B cell (primary cell): ENCODE data around the gene PCSK6. TPM values are rescaled to one million over a fixed set of nuclear protein-coding genes. Genes with fewer than 3 reads are reported as not detected.

Experiments
- ATAC-seq: fragments of 200-7000 bp; cut with Tn5 transposase; one replicate; pipeline ENCODE4 v1.10.0; 2021; ENCODE audit warnings: low read depth, mild to moderate bottlenecking, moderate number of reproducible peaks, moderate library complexity
- CTCF ChIA-PET: fragments of 350-600 bp; sonication (Branson Sonifier 250); formaldehyde crosslinking; loops from one replicate; lab custom pipeline; 2021; ENCODE audit warnings: antibody characterized with exemption, inconsistent platforms; lab: Charles Lee
- POLR2A ChIA-PET: fragments of 350-600 bp; sonication (Branson Sonifier 250); formaldehyde crosslinking; loops from one replicate; lab custom pipeline; 2021; ENCODE audit warnings: antibody characterized with exemption; lab: Charles Lee
- DNase-seq: peaks from one replicate; pipeline ENCODE4 v3.0.0; 2013
- H2AFZ ChIP-seq: 2 replicates; pipeline ENCODE4 v1.6.1; 2012; ENCODE audit warnings: mild to moderate bottlenecking, low read depth, low read length; ENCODE audit not compliant: insufficient read depth, poor library complexity, severe bottlenecking
- H3K27ac ChIP-seq, 2 donors: 1 replicate in 1 of 2; 2 replicates in 1 of 2; pipeline ENCODE4 v1.5.1; 2012 to 2013; ENCODE audit warnings: low read length in 2 of 2, mild to moderate bottlenecking in 2 of 2, moderate library complexity in 1 of 2
- H3K27me3 ChIP-seq, 4 experiments: fragments of 200-600 bp in 1 of 4; sonication (generic) in 1 of 4; replicated peaks in 1 of 4; 1 replicate in 2 of 4; 2 replicates in 2 of 4; pipeline versions ENCODE4 v1.6.1 to v1.7.0; 2013 to 2016; ENCODE audit warnings: low read length in 3 of 4, mild to moderate bottlenecking in 2 of 4, mixed read lengths in 1 of 4, moderate library complexity in 1 of 4; ENCODE audit not compliant: insufficient read depth in 4 of 4, control insufficient read depth in 3 of 4; ENCODE audit errors: control extremely low read depth in 1 of 4
- H3K36me3 ChIP-seq, 2 experiments: replicated peaks in 1 of 2; 1 replicate in 1 of 2; 2 replicates in 1 of 2; pipeline versions ENCODE4 v1.6.1 to v1.7.1; 2013; ENCODE audit warnings: low read length in 1 of 2; ENCODE audit not compliant: insufficient read depth in 2 of 2, control insufficient read depth in 1 of 2; ENCODE audit errors: control extremely low read depth in 1 of 2, extremely low read depth in 1 of 2
- H3K4me1 ChIP-seq, 2 donors: fragments of 200-600 bp in 1 of 2; sonication (generic) in 1 of 2; 1 replicate in 1 of 2; 2 replicates in 1 of 2; pipeline versions ENCODE4 v1.5.1 to v1.6.1; 2013 to 2017; ENCODE audit warnings: low read length in 2 of 2; ENCODE audit not compliant: control insufficient read depth in 2 of 2, insufficient read depth in 2 of 2
- H3K4me2 ChIP-seq: replicated peaks from 2 replicates; pipeline ENCODE3; 2012; ENCODE audit warnings: mild to moderate bottlenecking, low read depth, low read length; ENCODE audit not compliant: poor library complexity, severe bottlenecking
- H3K4me3 ChIP-seq, 5 experiments: fragments of 200-600 bp in 1 of 5; sonication (generic) in 1 of 5; 1 replicate in 3 of 5; 2 replicates in 2 of 5; pipeline versions ENCODE4 v1.5.1 to v1.7.0; 2011 to 2016; ENCODE audit warnings: low read length in 4 of 5, mild to moderate bottlenecking in 4 of 5, low read depth in 2 of 5, control low read depth in 1 of 5, moderate library complexity in 1 of 5; ENCODE audit not compliant: insufficient read depth in 1 of 5; ENCODE audit errors: control extremely low read depth in 1 of 5, extremely low read depth in 1 of 5
- H3K79me2 ChIP-seq: fragments of 200-600 bp; sonication (generic); one replicate; pipeline ENCODE4 v1.6.0; 2016; ENCODE audit warnings: low read length; ENCODE audit not compliant: control insufficient read depth, insufficient read depth
- H3K9ac ChIP-seq: fragments of 200-600 bp; sonication (generic); 2 replicates; pipeline ENCODE4 v1.6.1; 2017; ENCODE audit warnings: mild to moderate bottlenecking, low read length, moderate library complexity
- H3K9me3 ChIP-seq, 3 donors: one replicate each; pipeline versions ENCODE4 v1.6.1 to v1.7.1; 2013; ENCODE audit warnings: low read length in 2 of 3; ENCODE audit not compliant: control insufficient read depth in 2 of 3, insufficient read depth in 1 of 3; ENCODE audit errors: control extremely low read depth in 1 of 3
- H4K20me1 ChIP-seq: 2 replicates; pipeline ENCODE4 v1.6.0; 2012; ENCODE audit warnings: mild to moderate bottlenecking, low read length; ENCODE audit not compliant: insufficient read depth, control insufficient read depth, poor library complexity, severe bottlenecking
- H3K27ac Mint-ChIP-seq: one replicate; pipeline ENCODE4 v1.8.0; 2021; ENCODE audit warnings: mixed read lengths
- H3K27me3 Mint-ChIP-seq: one replicate; pipeline ENCODE4 v1.8.0; 2021; ENCODE audit warnings: mixed read lengths
- H3K4me1 Mint-ChIP-seq: one replicate; pipeline ENCODE4 v1.8.0; 2021; ENCODE audit warnings: mixed read lengths
- H3K4me3 Mint-ChIP-seq: one replicate; pipeline ENCODE4 v1.8.0; 2021; ENCODE audit warnings: mixed read lengths
- H3K9me3 Mint-ChIP-seq: one replicate; pipeline ENCODE4 v1.8.0; 2022; ENCODE audit warnings: mixed read lengths; ENCODE audit not compliant: insufficient read depth
- EZH2 ChIP-seq: IDR thresholded peaks from 2 replicates; pipeline ENCODE4 v1.6.1; 2012; ENCODE audit warnings: borderline replicate concordance, low read depth, mild to moderate bottlenecking, moderate library complexity, low read length; ENCODE audit not compliant: insufficient read depth, poor library complexity, severe bottlenecking
- WGBS: methylation state at CpG from one replicate; pipeline ENCODE4 v1.1.5; 2013; ENCODE audit warnings: missing lambda C conversion rate; ENCODE audit not compliant: insufficient coverage; 5-methylcytosine and 5-hydroxymethylcytosine counted together
- intact Hi-C: fragments of 100-400 bp; cut with micrococcal nuclease; formaldehyde crosslinking; loops from one replicate; pipeline ENCODE4 v1.10.0; 2022
- polyA plus RNA-seq: library from polyadenylated mRNA; depleted of rRNA; stranded (reverse); fragments of >200 nt; gene quantifications from 2 replicates; pipeline ENCODE4 v1.2.3, GENCODE V29; 2012
- total RNA-seq, 2 donors: library from RNA; stranded (reverse); fragments of 120-200 nt in 1 of 2; gene quantifications; 1 replicate in 1 of 2; 2 replicates in 1 of 2; pipeline versions ENCODE4 v1.2.3 to v1.2.4, GENCODE V29; 2013 to 2022
- TF ChIP-seq, protein P1 (sequence below): fragments of 200-600 bp; IDR thresholded peaks from one replicate; pipeline ENCODE4 v1.8.0; 2022; ENCODE audit warnings: antibody characterized with exemption, mild to moderate bottlenecking

The PCSK6 gene
- total and polyA plus RNA-seq, 2 donors (not counting 1 experiment from before 2014, with no cell fraction given), result 0.66 to 1.6 TPM

DNA sequence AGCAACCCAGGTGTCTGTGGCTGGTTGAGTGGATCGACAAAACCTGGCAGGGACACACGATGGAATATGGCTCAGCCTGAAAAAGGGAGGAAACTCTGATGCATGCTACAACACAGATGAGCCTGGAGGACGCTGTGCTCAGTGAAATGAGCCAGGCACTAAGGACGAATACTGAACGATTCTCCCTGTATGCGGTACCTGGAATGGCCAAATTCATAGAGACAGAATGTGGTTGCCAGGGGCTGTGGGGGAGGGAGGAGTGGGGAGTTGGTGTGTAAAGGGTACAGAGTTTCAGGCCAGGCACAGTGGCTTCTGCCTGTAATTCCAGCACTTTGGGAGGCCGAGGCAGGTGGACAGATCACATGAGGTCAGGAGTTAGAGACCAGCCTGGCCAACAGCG is 35.1 kb downstream of the PCSK6 start:
- CTCF ChIA-PET, result no interaction called here
- TF ChIP-seq, protein P1, sequence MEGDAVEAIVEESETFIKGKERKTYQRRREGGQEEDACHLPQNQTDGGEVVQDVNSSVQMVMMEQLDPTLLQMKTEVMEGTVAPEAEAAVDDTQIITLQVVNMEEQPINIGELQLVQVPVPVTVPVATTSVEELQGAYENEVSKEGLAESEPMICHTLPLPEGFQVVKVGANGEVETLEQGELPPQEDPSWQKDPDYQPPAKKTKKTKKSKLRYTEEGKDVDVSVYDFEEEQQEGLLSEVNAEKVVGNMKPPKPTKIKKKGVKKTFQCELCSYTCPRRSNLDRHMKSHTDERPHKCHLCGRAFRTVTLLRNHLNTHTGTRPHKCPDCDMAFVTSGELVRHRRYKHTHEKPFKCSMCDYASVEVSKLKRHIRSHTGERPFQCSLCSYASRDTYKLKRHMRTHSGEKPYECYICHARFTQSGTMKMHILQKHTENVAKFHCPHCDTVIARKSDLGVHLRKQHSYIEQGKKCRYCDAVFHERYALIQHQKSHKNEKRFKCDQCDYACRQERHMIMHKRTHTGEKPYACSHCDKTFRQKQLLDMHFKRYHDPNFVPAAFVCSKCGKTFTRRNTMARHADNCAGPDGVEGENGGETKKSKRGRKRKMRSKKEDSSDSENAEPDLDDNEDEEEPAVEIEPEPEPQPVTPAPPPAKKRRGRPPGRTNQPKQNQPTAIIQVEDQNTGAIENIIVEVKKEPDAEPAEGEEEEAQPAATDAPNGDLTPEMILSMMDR, result no peak
- TF ChIP-seq EZH2, result no peak
- no peak overlapping the region for H3K4me3 Mint-ChIP-seq
- POLR2A ChIA-PET, result no interaction called here
- Histone ChIP-seq H2AFZ (no peak overlapping the region), H3K36me3 (no peaks in the 10 kb centered on the region), H3K4me2 (no peak overlapping the region), H4K20me1 (no peaks in the 10 kb centered on the region), H3K4me1 (peaks cover 6 to 9% of the 10 kb centered on the region in 2 donors), H3K27me3 (peaks cover 0 to 39% (median 3%) of the 10 kb centered on the region in 4 experiments), H3K9ac (no peak overlapping the region), H3K79me2 (no peaks in the 10 kb centered on the region), H3K4me3 (no peak overlapping the region), H3K27ac (no peak overlapping the region), H3K9me3 (peaks cover 0 to 3% (median 0%) of the 10 kb centered on the region in 3 donors)
- H3K4me1 Mint-ChIP-seq, result peaks cover 10% of the 10 kb centered on the region
- H3K9me3 Mint-ChIP-seq, result no peaks in the 10 kb centered on the region
- DNase-seq, result no peak
- peaks cover 34% of the 10 kb centered on the region for H3K27me3 Mint-ChIP-seq
- WGBS, result 96% methylated on average over 7 of the region's 8 CpGs
- ATAC-seq, result no peak
- H3K27ac Mint-ChIP-seq, result no peak overlapping the region
- intact Hi-C loops, result no loop called here

DNA sequence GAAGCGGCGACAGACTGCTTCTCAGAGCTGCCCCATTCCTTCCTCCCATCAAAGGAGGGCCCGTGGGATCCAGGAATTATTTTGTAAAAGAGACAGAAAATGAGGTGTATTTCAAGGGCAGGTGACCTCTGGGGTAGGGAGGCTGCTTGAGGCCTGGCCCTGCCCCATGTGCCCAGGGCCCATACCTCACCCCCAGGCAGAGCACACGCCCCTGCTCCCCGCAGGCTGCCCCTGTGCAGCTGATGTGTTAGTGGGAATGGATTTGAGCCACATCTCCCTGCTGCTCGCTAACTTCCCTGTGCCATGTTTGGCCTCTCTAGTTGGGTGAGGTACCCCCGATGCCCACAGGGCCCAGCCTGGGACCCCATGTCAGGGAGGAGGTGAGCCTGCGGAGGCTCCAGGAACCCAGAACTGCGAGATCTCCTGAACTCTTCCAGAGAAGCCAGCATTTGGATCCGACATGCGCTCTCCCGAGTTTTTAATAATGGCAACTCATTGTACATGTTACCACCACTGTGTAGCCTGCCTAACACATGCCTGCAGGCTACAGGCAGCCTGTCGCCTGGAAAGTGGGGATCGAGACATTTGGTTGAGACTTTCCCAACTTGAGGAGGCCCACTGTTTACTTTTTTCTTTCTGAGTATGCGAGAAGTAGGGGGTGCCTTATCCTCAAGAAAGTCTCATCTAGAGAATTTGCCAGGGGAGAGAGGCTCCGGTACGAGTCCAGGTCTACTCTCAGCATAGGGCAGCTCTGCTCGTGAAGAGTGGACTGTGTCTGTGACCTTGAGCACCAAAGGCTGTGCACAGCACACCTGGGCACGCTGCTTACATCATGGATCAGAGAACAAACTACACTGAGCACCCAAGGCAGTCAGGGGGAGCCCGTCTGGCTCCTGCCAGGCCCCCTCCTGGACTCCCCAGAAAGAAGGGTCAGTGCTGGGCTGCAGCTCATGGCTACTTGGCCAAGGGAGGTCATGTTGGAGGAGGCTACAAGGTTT is 36.1 kb downstream of the PCSK6 start:
- Histone ChIP-seq H4K20me1 (no peaks in the 10 kb centered on the region), H3K79me2 (no peaks in the 10 kb centered on the region), H3K27ac (no peak overlapping the region), H3K9ac (no peak overlapping the region), H3K9me3 (peaks cover 0 to 3% (median 0%) of the 10 kb centered on the region in 3 donors), H3K4me1 (peaks cover 6 to 9% of the 10 kb centered on the region in 2 donors), H2AFZ (no peak overlapping the region), H3K4me3 (no peak overlapping the region), H3K27me3 (peaks cover 0 to 39% (median 3%) of the 10 kb centered on the region in 4 experiments), H3K36me3 (no peaks in the 10 kb centered on the region), H3K4me2 (no peak overlapping the region)
- peaks cover 34% of the 10 kb centered on the region for H3K27me3 Mint-ChIP-seq
- peaks cover 10% of the 10 kb centered on the region for H3K4me1 Mint-ChIP-seq
- DNase-seq, result no peak
- ATAC-seq, result no peak
- no peaks in the 10 kb centered on the region for H3K9me3 Mint-ChIP-seq
- H3K4me3 Mint-ChIP-seq, result no peak overlapping the region
- POLR2A ChIA-PET, result no interaction called here
- CTCF ChIA-PET, result no interaction called here
- intact Hi-C loops, result no loop called here
- no peak overlapping the region for H3K27ac Mint-ChIP-seq
- 91% methylated on average over 12 of the region's 20 CpGs for WGBS
- TF ChIP-seq, protein P1, result no peak
- no peak for TF ChIP-seq EZH2
